GM12872 (cell line): Measurements from ENCODE around the gene SERPING1.

ENCODE experiments used
- CTCF ChIP-seq: IDR thresholded peaks from 3 replicates; pipeline ENCODE4 v1.5.1; 2011; ENCODE audit warnings: low read depth, mild to moderate bottlenecking, low read length, moderate library complexity; ENCODE audit not compliant: insufficient read depth

SERPING1 gene

GRCh38 chr11:57645689-57646085, 48.2 kb downstream of the SERPING1 start:
- TF ChIP-seq CTCF: no peak

- TF ChIP-seq CTCF: no peak
These were observed 48.8 kb downstream of the SERPING1 start for GRCh38 chr11:57646194-57646798.

GRCh38 chr11:57646799-57647303, 49.4 kb downstream of the SERPING1 start:
- TF ChIP-seq CTCF: no peak

GRCh38 chr11:57647372-57647771, 49.9 kb downstream of the SERPING1 start:
- TF ChIP-seq CTCF: no peak

- no peak for TF ChIP-seq CTCF
These were observed 50.7 kb downstream of the SERPING1 start for GRCh38 chr11:57647960-57648800.

GRCh38 chr11:57648801-57649735, 51.6 kb downstream of the SERPING1 start:
- no peak for TF ChIP-seq CTCF
